GM19035 (cell line): ENCODE results near the gene CDO1.
A peak's percentile ranks its signal among the peaks of the same experiment; 100 is the strongest.

Source experiments
- ATAC-seq: cut with Tn5 transposase; IDR thresholded peaks from one replicate; pipeline ENCODE4 v1.9.1; 2021; ENCODE audit not compliant: unreplicated experiment

The CDO1 gene

GRCh38 chr5:115816226-115817081 is at the start of gene CDO1:
Gene CDO1 (minus strand): TSS chr5:115816659. CDS start chr5:115816397, 262 bp downstream.
- ATAC-seq = peak; percentile 59

- ATAC-seq = no peak
Measured at GRCh38 chr5:115859378-115859777, 42.9 kb upstream of the CDO1 start.

GRCh38 chr5:115858396-115858795 is 41.9 kb upstream of the CDO1 start:
- no peak for ATAC-seq

- ATAC-seq = no peak
Measured at GRCh38 chr5:115857626-115858349, 41.3 kb upstream of the CDO1 start.

GRCh38 chr5:115857057-115857479 is 40.6 kb upstream of the CDO1 start:
- no peak for ATAC-seq

GRCh38 chr5:115855959-115856358 is 39.5 kb upstream of the CDO1 start:
- ATAC-seq = no peak

GRCh38 chr5:115854139-115854538 is 37.7 kb upstream of the CDO1 start:
- no peak for ATAC-seq

- ATAC-seq = no peak
Measured at GRCh38 chr5:115850744-115851416, 34.4 kb upstream of the CDO1 start.

GRCh38 chr5:115849258-115849798 is 32.9 kb upstream of the CDO1 start:
- ATAC-seq = no peak

- ATAC-seq = no peak
Measured at GRCh38 chr5:115847290-115847689, 30.8 kb upstream of the CDO1 start.

GRCh38 chr5:115844321-115844817 is 27.9 kb upstream of the CDO1 start:
- no peak for ATAC-seq

GRCh38 chr5:115843444-115844130 is 27.1 kb upstream of the CDO1 start:
- ATAC-seq = no peak

- ATAC-seq = no peak
Measured at GRCh38 chr5:115842952-115843351, 26.5 kb upstream of the CDO1 start.

GRCh38 chr5:115842089-115842935 is 25.9 kb upstream of the CDO1 start:
- peak; percentile 34 for ATAC-seq

GRCh38 chr5:115841382-115842088 is 25.1 kb upstream of the CDO1 start, which contains the start of the genes AP3S1 and ATG12:
Gene AP3S1 (plus strand): TSS chr5:115841935. CDS start chr5:115842038, 103 bp downstream.
Gene ATG12 (minus strand): TSS chr5:115841565. CDS start chr5:115841552, 13 bp downstream.
- ATAC-seq = peak; percentile 84

GRCh38 chr5:115840873-115841272 is 24.4 kb upstream of the CDO1 start:
- no peak for ATAC-seq

- no peak for ATAC-seq
Measured at GRCh38 chr5:115838885-115839518, 22.5 kb upstream of the CDO1 start.

- no peak for ATAC-seq
Measured at GRCh38 chr5:115835481-115835880, 19.0 kb upstream of the CDO1 start.
